ENCODE data around the gene CDH4.

DNA sequence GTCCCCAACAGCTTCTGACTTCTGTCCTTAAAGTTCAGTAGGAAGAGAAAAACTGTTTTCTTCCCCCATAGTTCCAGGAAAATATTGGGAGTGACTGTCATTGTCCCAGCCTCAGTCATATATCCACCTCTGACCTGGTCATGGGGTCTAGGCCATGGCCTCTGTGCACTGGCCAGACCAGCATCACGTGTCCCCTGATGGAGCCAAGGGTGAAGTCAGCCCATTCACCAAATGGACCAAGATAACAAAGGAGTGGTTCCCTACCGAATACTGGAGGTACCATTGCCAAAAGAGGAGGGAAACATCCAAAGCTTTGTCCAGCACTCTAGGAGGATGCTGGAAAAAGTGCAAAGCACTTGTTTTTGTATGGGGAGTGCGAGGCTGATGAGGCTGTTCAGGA, 418.2 kb downstream of the CDH4 start:
- no peak for TF ChIP-seq POLR2A (IDR thresholded peaks at IDR 0.05)
- no peak for TF ChIP-seq CTCF (IDR thresholded peaks at IDR 0.05)
- no peak for TF ChIP-seq EP300 (IDR thresholded peaks at IDR 0.05; ENCODE audit: low read depth)
- no peak for TF ChIP-seq POLR2AphosphoS5 (IDR thresholded peaks at IDR 0.05)
